ENCODE measurements around the gene ASXL2. TPM values are rescaled to one million over a fixed set of nuclear protein-coding genes. Genes with fewer than 3 reads are reported as not detected.

ASXL2 gene
- total RNA-seq, 2 donors from 2014 or later: 16.8 to 17.1 TPM

- H3K27ac ChIP-seq: no peak overlapping the region
- no peaks in the 10 kb centered on the region for H3K9me3 ChIP-seq
- H3K36me3 ChIP-seq: no peaks in the 10 kb centered on the region
- no peak for DNase-seq (ENCODE audit: low spot score)
- peaks cover 0 to 5% of the 10 kb centered on the region in 2 donors for H3K4me1 ChIP-seq
- TF ChIP-seq CTCF (IDR thresholded peaks at IDR 0.05): no peak
- no peak overlapping the region for H3K4me3 ChIP-seq
- no peaks in the 10 kb centered on the region for H3K27me3 ChIP-seq
These were observed 176.5 kb downstream of the ASXL2 start for GRCh38 chr2:25701801-25702200.

GRCh38 chr2:25700221-25700660 lies 178.0 kb downstream of the ASXL2 start:
- H3K27me3 ChIP-seq: no peaks in the 10 kb centered on the region
- peak; percentile 61 to 79 for TF ChIP-seq CTCF (IDR thresholded peaks at IDR 0.05)
- H3K4me3 ChIP-seq: no peak overlapping the region
- H3K27ac ChIP-seq: no peak overlapping the region
- H3K36me3 ChIP-seq: no peaks in the 10 kb centered on the region
- H3K9me3 ChIP-seq: no peaks in the 10 kb centered on the region
- H3K4me1 ChIP-seq: peaks cover 0 to 5% of the 10 kb centered on the region in 2 donors
- no peak for DNase-seq (ENCODE audit: low spot score)

- TF ChIP-seq CTCF (IDR thresholded peaks at IDR 0.05): no peak
- no peak overlapping the region for H3K4me3 ChIP-seq
- H3K9me3 ChIP-seq: no peaks in the 10 kb centered on the region
- H3K4me1 ChIP-seq: peaks cover 0 to 5% of the 10 kb centered on the region in 2 donors
- H3K27me3 ChIP-seq: no peaks in the 10 kb centered on the region
- DNase-seq (ENCODE audit: low spot score): no peak
- no peak overlapping the region for H3K27ac ChIP-seq
- no peaks in the 10 kb centered on the region for H3K36me3 ChIP-seq
These were observed 179.1 kb downstream of the ASXL2 start for GRCh38 chr2:25699216-25699615.

GRCh38 chr2:25698752-25699151 lies 179.5 kb downstream of the ASXL2 start:
- Histone ChIP-seq H3K4me1 (peaks cover 0 to 5% of the 10 kb centered on the region in 2 donors), H3K9me3 (no peaks in the 10 kb centered on the region), H3K27ac (no peak overlapping the region), H3K27me3 (no peaks in the 10 kb centered on the region), H3K36me3 (no peaks in the 10 kb centered on the region), H3K4me3 (no peak overlapping the region)
- TF ChIP-seq CTCF (IDR thresholded peaks at IDR 0.05): no peak
- no peak for DNase-seq (ENCODE audit: low spot score)

GRCh38 chr2:25697559-25698341 lies 180.5 kb downstream of the ASXL2 start:
- Histone ChIP-seq H3K4me1 (peaks cover 0 to 5% of the 10 kb centered on the region in 2 donors), H3K9me3 (no peaks in the 10 kb centered on the region), H3K4me3 (no peak overlapping the region), H3K27ac (no peak overlapping the region), H3K27me3 (no peaks in the 10 kb centered on the region), H3K36me3 (no peaks in the 10 kb centered on the region)
- no peak for DNase-seq (ENCODE audit: low spot score)
- TF ChIP-seq CTCF (IDR thresholded peaks at IDR 0.05): no peak
